ENCODE data around the gene LIN7A. TPM values are rescaled to one million over a fixed set of nuclear protein-coding genes. Genes with fewer than 3 reads are reported as not detected.

The LIN7A gene
- total and polyA plus RNA-seq, 2 of the 8 experiments (the other 6 are each of a cell fraction or from before 2014, with no cell fraction given) = 5.8 to 22.0 TPM

GRCh38 chr12:80902711-80903110 is 35.0 kb downstream of the LIN7A start:
- H2BK5ac ChIP-seq (ENCODE audit: low read depth, low read length) = no peak overlapping the region
- no peak overlapping the region for H3K27ac ChIP-seq (ENCODE audit: low read depth, low read length)

More at GRCh38 chr12:80902711-80903110, 35.0 kb downstream of the LIN7A start:
- Histone ChIP-seq H3K79me1 (ENCODE audit: low read depth, low read length) (no peaks in the 10 kb centered on the region), H3K4ac (replicated peaks; ENCODE audit: insufficient read length, low read depth, low read length) (no peak overlapping the region), H2BK12ac (ENCODE audit: low read depth, low read length) (no peak overlapping the region), H3K4me3 (ENCODE audit: extremely low read depth in 1 of 4, insufficient read depth in 2 of 4, low read depth in 3 of 4, low read length in 4 of 4) (no peak overlapping the region), H4K8ac (ENCODE audit: extremely low read depth, insufficient read depth, low read length) (no peak overlapping the region), H2AK5ac (ENCODE audit: low read depth, low read length) (no peak overlapping the region), H2BK120ac (replicated peaks; ENCODE audit: low read depth, low read length) (no peak overlapping the region), H3K4me1 (replicated peaks in 1 of 4; ENCODE audit: control insufficient read depth in 3 of 4, insufficient read depth in 4 of 4, low read length in 3 of 4) (peaks cover 0 to 2% (median 0%) of the 10 kb centered on the region in 4 experiments; a peak in 1 of 7 replicates), H3K36me3 (ENCODE audit: control insufficient read depth in 2 of 4, insufficient read depth in 4 of 4, low read length in 3 of 4) (no peaks in the 10 kb centered on the region), H3K27me3 (replicated peaks in 1 of 4; ENCODE audit: control insufficient read depth in 3 of 4, extremely low read depth in 1 of 4, insufficient read depth in 3 of 4, low read length in 3 of 4) (no peaks in the 10 kb centered on the region), H3K23me2 (ENCODE audit: low read depth, low read length) (no peaks in the 10 kb centered on the region), H4K20me1 (replicated peaks in 1 of 2; ENCODE audit: control insufficient read depth in 1 of 2, insufficient read depth in 2 of 2, low read length in 2 of 2) (no peaks in the 10 kb centered on the region), H3K23ac (ENCODE audit: insufficient read length) (no peak overlapping the region), H4K91ac (replicated peaks; ENCODE audit: insufficient read length, low read length) (no peak overlapping the region), H3K9ac (replicated peaks in 1 of 4; ENCODE audit: extremely low read depth in 1 of 4, low read depth in 3 of 4, low read length in 3 of 4) (no peak overlapping the region), H3K9me3 (ENCODE audit: insufficient read depth in 2 of 2, low read depth in 1 of 2, low read length in 1 of 2) (no peaks in the 10 kb centered on the region), H4K5ac (ENCODE audit: insufficient read length, low read depth, low read length) (no peak overlapping the region), H3K18ac (ENCODE audit: extremely low read depth, low read length) (no peak overlapping the region), H3K79me2 (ENCODE audit: control insufficient read depth in 1 of 2, insufficient read depth in 2 of 2, low read length in 2 of 2) (no peaks in the 10 kb centered on the region), H3K14ac (ENCODE audit: insufficient read length) (no peak overlapping the region), H2BK20ac (ENCODE audit: low read length) (no peak overlapping the region), H2BK15ac (ENCODE audit: low read length) (no peak overlapping the region), H2AFZ (ENCODE audit: low read length) (no peak overlapping the region), H3K56ac (replicated peaks; ENCODE audit: insufficient read length, low read depth, low read length) (no peak overlapping the region), H3K4me2 (ENCODE audit: insufficient read depth in 1 of 2, low read depth in 2 of 2, low read length in 2 of 2) (no peak overlapping the region)
- FAIRE-seq (no peak), DNase-seq (ENCODE audit: low read depth in 1 of 2, low spot score in 2 of 2) (no peak)
- POLR2A ChIA-PET (ENCODE audit: partially characterized antibody) = no interaction called here
- no peak for TF ChIP-seq EGR1 (IDR thresholded peaks at IDR 0.05; ENCODE audit: borderline replicate concordance, low read depth, low read length)
- no peak for TF ChIP-seq RAD21 (IDR thresholded peaks at IDR 0.05 in 1 of 2, conservative IDR thresholded peaks at IDR 0.05 in 1 of 2; ENCODE audit: low read depth in 2 of 2, low read length in 2 of 2)
- no peak for TF ChIP-seq TCF12 (IDR thresholded peaks at IDR 0.05; ENCODE audit: low read depth, low read length)
- no peak for TF ChIP-seq HDAC2 (IDR thresholded peaks at IDR 0.05; ENCODE audit: borderline replicate concordance in 1 of 2, low read depth in 2 of 2, low read length in 2 of 2)
- no peak for TF ChIP-seq BCL11A (IDR thresholded peaks at IDR 0.05; ENCODE audit: low read depth in 2 of 2, low read length in 2 of 2)
- TF ChIP-seq JUN (IDR thresholded peaks at IDR 0.05; ENCODE audit: low read depth, low read length) = no peak
- TF ChIP-seq SIN3A (conservative IDR thresholded peaks at IDR 0.05 in 1 of 2, IDR thresholded peaks at IDR 0.05 in 1 of 2; ENCODE audit: low read depth in 1 of 2, low read length in 2 of 2) = no peak
- TF ChIP-seq TAF1 (IDR thresholded peaks at IDR 0.05; ENCODE audit: low read depth, low read length) = no peak
- CTCF ChIA-PET (ENCODE audit: partially characterized antibody) = interaction anchor here (0.8 kb wide), 1 partner anchor 43 kb away, joined by 3 read pairs; no protein-coding TSS in a partner anchor
